HG03565 (cell line): ENCODE measurements around the gene ADGRB3.
A peak's percentile ranks its signal among the peaks of the same experiment; 100 is the strongest.

ENCODE experiments used
- ATAC-seq: cut with Tn5 transposase; IDR thresholded peaks from one replicate; pipeline ENCODE4 v1.9.1; 2021; ENCODE audit warnings: mild to moderate bottlenecking, moderate library complexity; ENCODE audit not compliant: unreplicated experiment

Gene ADGRB3

DNA sequence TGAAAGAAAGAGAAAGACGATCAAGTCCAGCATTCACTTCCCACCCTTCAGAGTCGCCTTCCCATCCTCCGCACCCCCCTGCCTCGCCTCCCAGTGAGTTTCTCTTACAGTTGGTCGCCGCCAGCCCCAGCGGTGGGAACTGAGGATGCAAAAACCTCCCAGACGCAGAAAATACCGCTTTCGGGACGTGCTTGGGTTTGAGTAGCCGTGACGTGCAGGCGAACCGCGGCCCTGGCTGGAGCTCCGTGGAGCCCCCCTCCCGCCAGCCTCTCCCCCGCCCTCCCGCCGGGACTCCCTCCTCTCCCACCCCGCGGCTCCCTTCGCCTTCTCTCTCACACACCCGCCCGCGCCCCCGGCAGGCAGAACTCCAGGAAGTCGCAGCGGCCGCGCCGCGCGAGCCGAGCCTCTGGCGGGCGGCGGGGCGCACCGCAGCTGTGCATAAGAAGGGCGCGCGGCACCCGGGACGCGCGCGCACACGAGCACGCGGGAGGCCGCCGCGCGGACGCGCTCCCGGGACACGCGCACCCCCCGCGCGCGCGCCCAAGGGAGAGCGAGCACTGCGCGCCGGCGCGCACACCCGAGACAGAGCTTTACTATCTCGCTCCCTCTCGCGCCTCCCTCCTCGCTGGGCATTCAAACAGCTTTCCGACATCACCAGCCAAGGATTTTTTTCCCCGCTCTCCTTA, at the start of gene ADGRB3:
Gene ADGRB3 (plus strand): TSS at position 557 of the 686 bp plus-strand sequence. CDS start 3,394 bp downstream, outside the sequence.
- ATAC-seq: peak; percentile 73

DNA sequence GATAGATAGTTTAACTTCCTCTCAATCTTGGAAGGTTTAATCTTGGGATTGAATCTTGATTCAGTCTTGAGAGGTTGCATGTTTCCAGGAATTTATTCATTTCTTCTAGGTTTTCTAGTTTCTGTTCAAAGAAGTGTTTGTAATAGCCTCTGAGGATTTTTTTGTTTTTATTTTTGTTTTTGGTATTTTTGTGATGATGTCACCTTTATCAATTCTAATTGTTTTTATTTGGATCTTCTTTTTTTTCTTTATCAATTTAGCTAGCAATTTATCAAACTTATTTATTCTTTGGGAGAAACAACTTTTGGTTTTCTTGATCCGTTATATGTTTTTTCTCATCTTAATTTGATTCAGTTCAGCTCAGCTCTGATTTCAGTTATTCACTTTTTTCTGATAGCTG, 41.5 kb upstream of the ADGRB3 start:
- no peak for ATAC-seq

- no peak for ATAC-seq
Measured at GRCh38 chr6:68597642-68598041, 37.4 kb upstream of the ADGRB3 start.

DNA sequence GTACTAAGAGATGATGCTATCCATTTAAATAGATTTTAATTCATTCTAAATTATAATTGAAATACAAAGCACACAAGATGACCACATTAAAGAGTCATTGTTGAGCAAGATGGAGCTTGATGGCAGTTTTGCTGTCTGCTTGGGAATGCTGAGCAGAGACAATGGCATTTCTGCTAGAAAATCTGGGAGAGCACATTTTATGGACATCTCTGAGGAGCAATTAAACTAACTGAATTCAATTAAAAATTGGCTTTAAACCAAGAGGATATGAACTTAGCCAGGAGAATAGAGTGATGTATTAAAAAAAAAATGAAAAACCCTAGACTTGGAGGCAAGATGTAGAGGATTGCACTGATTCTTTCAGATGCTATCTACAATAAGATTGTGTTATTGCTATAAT, 19.1 kb upstream of the ADGRB3 start:
- ATAC-seq: no peak

DNA sequence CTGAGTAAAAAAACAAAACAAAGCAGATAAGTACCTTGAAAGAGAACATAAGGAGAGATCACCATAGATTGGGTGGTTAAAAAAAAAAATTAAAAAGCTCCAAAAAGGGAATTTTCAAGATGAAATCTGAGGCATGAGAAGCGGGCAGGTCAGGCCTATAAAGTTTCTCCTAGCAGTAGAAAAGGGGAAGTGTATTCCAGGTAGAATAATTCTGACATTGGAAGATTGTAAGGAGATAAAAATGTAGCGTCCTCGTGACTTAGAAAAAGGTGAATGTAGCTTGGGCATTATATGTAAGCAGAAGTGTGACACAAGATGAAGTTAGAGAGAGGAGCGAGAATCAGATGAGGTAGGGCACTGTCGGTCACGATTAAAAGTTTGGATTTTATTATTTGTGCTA, 9.1 kb upstream of the ADGRB3 start:
- ATAC-seq: no peak

- no peak for ATAC-seq
Measured at GRCh38 chr6:68628161-68628560, 6.9 kb upstream of the ADGRB3 start.

DNA sequence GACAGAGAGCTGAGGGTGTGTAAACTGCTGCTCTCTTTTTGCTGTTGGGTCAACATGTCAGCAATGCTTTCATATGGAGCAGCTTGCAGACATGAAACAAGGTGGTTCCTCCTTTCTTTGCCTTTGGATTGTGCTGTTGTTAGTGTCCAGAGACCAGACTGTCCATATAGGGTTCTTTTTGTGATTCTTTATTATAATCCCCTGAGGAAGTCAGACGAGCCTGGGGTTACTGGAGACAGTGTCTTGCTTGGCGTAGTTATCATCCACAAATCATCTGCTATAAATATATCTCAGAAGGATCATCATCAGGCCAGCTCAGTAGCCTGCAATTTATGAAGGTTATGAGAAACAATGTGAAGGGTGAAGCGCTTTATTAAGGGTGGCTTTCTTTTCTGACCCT, 2.3 kb upstream of the ADGRB3 start:
- ATAC-seq: no peak

GRCh38 chr6:68633281-68633971, 1.7 kb upstream of the ADGRB3 start:
- ATAC-seq: no peak

GRCh38 chr6:68633972-68634725, 933 bp upstream of the ADGRB3 start:
- no peak for ATAC-seq

DNA sequence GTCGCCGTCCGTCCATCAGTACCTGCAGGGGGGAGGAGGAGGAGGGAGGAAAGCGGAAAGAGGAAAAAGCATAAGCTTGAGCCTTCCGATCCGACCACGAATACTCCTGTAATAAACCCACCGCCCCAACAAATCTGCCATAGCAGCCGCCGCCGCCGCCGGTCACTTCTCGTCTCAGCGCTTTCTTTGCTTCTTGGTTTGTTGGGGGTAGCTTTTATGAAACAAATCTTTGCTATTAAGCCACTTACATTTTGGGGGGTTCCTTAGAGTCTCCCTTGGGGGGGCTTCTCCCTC, 277 bp downstream of the ADGRB3 start:
- ATAC-seq: no peak

GRCh38 chr6:68635706-68636513, 828 bp downstream of the ADGRB3 start:
- ATAC-seq: no peak

- no peak for ATAC-seq
Measured at GRCh38 chr6:68636666-68637065, 1.6 kb downstream of the ADGRB3 start.

GRCh38 chr6:68637071-68637470, 2.0 kb downstream of the ADGRB3 start:
- ATAC-seq: no peak

DNA sequence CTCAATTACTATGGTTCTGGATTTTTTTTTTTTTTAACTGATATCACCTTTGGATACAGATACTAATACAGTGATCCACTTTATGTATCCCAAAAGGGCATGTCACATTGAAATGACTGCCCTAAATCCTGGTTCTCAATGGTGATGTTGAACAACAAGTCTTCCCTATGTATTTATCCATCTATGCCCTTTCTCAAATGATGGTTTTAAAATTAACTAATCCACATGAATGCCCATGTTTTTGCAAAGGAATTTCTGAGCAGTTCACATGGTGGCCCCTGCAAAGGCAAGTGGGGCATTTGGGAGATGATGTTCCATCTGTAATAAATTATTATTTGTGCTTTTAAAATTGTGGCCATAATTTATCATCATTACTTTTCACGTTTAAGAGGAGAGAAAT, 2.7 kb downstream of the ADGRB3 start:
- ATAC-seq: no peak

DNA sequence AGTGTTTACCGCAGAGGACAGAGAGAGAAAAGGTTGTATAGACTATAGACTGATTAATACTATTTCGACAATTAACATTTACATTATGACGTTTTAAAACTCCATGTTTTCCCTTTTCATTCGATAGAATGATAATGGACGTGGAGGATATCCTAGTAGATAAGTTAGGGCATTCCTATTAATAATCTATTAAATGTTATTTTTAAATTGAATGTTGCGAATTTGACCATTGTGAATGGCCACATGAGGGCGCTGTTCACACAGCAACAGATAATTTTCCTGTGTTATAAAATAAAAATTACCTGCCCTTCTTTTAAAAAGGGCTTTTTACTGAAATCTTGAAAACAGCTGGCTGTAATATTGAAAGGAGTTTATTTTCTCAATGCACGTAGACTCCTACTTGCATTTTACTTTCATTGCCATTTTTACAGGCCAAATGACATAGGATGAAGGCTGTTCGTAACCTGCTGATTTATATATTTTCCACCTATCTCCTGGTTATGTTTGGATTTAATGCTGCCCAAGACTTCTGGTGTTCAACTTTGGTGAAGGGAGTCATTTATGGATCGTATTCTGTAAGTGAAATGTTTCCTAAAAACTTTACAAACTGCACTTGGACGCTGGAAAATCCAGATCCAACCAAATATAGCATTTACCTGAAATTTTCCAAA, 3.3 kb downstream of the ADGRB3 start:
- no peak for ATAC-seq

DNA sequence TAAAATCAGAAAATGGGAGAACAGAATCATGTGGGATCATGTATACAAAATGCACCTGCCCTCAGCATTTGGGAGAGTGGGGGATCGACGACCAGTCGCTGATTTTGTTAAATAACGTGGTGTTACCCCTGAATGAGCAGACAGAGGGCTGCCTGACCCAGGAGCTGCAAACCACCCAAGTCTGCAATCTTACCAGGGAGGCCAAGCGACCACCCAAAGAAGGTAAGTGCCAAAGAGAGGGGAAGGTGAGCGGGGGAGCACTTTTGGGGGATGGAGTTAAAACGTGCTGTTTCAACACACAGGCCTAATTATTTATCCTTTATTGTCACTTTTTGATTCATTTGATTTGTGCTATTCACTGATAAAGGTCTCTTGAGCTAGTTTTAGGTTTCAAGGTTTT, 4.1 kb downstream of the ADGRB3 start:
- ATAC-seq: no peak

- no peak for ATAC-seq
Measured at GRCh38 chr6:68639826-68640490, 4.9 kb downstream of the ADGRB3 start.

GRCh38 chr6:68640491-68640835, 5.4 kb downstream of the ADGRB3 start:
- no peak for ATAC-seq

- ATAC-seq: no peak
Measured at GRCh38 chr6:68641172-68641571, 6.1 kb downstream of the ADGRB3 start.

DNA sequence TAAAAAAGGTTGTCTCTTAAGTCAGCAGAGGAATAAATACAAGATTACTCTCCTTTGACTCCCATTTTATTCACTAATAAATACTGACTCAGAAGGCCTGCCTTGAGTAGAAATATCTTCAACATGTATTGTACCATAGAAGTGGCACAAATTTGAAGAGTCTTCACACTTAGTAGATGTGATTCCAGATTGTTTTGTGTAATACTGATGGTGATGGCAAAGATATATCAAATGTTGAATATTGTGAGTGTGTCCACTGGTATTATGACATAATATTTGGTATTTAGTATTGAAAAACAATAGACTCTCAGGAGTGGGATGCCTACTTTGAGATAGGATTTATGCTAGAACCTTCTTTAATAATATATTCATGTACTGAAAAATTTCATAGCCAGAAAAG, 7.0 kb downstream of the ADGRB3 start:
- ATAC-seq: no peak
